ENCODE data around the gene ERG28.

Gene ERG28

DNA sequence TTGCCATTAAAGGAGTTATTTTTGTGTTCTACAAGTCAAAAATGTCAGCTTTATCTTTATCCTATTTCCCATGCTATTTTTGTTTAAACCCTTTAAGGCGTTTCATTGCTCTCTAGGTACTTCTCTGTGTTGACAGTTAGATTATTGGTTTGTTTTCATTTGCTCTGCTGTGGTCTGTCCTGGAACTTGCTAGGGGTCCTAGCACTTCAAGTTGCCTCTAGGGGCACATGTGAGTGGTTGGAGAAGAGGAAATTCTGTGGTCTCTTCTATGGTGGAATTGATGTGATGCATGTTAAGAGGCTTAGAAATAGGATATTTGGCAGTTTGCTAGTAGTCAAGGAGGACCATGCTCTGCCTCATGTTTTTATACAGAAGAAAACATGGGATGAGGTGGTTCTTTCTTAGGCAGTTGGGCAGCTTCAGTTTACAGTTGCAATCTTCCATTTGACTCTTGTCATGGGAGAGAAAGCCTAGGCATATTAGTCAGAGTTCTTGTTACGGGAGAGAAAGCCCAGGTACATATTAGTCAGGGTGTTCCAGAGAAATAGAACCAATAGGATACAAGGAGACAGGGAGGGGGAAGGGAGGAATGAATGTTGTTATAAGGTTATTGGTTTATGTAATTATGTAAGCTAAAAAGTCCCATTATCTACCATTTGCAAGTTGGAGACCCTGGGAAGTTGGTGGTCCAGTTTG is 14.7 kb upstream of the ERG28 start:
- no peak overlapping the region for H3K4me3 ChIP-seq (ENCODE audit: low read depth, low read length)
- peak; percentile 41 for DNase-seq (ENCODE audit: low read depth)
- TF ChIP-seq, protein P1, sequence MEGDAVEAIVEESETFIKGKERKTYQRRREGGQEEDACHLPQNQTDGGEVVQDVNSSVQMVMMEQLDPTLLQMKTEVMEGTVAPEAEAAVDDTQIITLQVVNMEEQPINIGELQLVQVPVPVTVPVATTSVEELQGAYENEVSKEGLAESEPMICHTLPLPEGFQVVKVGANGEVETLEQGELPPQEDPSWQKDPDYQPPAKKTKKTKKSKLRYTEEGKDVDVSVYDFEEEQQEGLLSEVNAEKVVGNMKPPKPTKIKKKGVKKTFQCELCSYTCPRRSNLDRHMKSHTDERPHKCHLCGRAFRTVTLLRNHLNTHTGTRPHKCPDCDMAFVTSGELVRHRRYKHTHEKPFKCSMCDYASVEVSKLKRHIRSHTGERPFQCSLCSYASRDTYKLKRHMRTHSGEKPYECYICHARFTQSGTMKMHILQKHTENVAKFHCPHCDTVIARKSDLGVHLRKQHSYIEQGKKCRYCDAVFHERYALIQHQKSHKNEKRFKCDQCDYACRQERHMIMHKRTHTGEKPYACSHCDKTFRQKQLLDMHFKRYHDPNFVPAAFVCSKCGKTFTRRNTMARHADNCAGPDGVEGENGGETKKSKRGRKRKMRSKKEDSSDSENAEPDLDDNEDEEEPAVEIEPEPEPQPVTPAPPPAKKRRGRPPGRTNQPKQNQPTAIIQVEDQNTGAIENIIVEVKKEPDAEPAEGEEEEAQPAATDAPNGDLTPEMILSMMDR (conservative IDR thresholded peaks at IDR 0.05; ENCODE audit: low read depth, low read length), result peak; percentile 46

DNA sequence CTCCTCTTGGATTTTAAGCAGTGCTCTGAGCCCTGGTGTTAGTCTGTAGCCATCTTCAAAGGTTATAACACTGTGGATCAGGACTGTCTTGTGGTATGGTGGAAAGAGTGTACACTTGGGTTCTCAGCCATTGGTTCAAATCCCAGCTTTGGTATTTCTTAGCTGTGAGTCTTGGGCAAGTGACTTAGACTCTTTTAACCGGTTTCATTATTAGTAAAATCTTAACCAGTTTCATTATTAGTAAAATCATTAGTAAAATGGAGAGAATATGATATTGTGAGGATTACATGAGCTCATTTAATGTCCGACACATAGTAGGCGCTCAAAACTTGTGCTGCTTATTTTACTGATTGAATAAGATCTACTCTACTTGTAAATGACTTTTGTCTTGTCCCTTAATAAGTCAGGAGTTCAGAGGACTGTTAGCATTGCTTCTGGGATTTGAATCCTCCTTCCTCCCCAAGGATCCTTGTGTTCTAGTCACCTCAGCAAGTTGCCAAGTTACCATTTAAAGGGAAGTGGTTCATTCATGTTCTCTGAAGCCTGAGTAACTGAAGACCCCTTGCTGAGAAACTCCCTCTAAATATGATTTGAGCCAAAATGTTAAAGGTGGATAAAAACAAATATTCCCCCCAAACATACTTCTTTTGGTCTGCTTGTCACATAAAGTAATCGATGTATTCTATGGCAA is 12.8 kb upstream of the ERG28 start:
- TF ChIP-seq, protein P1 (conservative IDR thresholded peaks at IDR 0.05; ENCODE audit: low read depth, low read length), result no peak
- DNase-seq (ENCODE audit: low read depth), result no peak
- H3K4me3 ChIP-seq (ENCODE audit: low read depth, low read length), result no peak overlapping the region

DNA sequence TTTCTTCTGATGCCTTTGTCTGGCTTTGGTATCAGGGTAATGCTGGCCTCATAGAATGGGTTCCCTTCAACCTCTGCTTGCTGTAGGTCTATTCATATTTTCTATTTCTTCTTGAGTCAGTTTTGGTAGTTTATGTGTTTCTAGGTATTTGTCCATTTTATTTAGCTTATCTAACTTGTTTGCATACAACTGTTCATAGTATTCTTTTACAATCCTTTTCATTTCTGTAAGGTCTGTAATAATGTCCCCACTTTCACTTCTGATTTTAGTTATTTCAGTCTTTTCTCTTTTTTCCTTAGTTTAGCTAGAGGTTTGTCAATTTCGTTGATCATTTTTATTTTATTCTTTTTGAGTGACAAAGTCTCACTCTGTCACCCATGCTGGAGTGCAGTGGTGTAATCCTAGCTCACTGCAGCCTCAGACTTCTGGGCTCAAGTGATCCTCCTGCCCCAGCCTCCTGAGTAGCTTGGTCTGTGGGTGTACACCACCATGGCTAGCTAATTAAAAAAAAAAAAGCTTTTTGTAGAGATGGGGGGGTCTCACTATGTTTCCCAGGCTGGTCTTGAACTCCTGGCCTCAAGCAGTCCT is 12.0 kb upstream of the ERG28 start:
- no peak overlapping the region for H3K4me3 ChIP-seq (ENCODE audit: low read depth, low read length)
- no peak for DNase-seq (ENCODE audit: low read depth)
- TF ChIP-seq, protein P1 (conservative IDR thresholded peaks at IDR 0.05; ENCODE audit: low read depth, low read length), result no peak

DNA sequence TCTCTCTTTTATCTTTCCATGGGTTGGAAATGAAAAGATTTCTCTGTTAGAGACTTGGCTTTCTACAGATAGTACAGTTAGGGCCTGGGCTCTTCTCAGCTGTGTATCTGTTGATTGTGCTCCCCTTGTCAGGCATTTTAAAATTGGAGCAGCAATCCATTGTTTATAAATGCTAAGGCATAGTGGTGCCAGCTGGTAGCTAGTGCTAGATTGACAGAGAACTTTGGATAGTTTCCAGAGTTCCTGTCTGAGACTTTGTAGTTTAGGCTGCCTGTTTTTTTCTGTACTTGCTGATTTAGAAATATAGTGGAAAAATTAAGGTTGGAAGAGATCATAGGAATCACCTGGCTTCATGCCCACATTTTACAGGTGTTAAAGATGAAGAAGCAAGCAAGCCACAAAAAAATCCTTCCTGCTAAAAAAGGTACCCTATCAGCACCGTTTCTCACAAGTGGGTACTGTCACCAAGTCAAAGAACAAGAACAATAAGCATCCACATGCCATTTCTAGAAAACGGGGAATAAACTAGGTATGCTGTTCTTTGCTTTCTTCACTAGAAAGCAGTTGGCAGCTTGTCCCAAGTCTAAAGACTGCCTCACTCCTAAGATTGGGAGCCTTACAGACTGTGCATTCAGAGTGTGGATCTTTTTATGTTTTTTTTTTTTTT is 6.6 kb upstream of the ERG28 start:
- TF ChIP-seq, protein P1 (conservative IDR thresholded peaks at IDR 0.05; ENCODE audit: low read depth, low read length), result no peak
- DNase-seq (ENCODE audit: low read depth), result no peak
- H3K4me3 ChIP-seq (ENCODE audit: low read depth, low read length), result no peak overlapping the region

DNA sequence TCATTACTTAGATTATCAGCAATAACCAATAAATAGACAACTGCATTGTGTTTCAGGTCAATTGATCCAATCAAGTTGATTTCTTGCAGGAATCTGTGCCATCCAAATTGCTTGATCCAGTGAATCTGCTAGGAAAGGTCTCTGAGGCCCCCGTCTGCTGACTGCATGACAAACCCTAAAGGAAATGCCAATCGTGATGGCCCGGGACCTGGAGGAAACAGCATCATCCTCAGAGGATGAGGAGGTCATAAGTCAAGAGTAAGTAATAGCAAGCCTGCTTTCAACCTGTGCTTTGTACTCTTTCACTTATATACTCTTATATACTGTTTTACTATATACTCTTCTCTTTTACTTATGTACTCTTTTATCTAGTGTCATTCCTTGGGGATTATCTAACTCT is 2.3 kb upstream of the ERG28 start:
- H3K4me3 ChIP-seq (ENCODE audit: low read depth, low read length), result no peak overlapping the region
- DNase-seq (ENCODE audit: low read depth), result no peak
- TF ChIP-seq, protein P1 (conservative IDR thresholded peaks at IDR 0.05; ENCODE audit: low read depth, low read length), result no peak

DNA sequence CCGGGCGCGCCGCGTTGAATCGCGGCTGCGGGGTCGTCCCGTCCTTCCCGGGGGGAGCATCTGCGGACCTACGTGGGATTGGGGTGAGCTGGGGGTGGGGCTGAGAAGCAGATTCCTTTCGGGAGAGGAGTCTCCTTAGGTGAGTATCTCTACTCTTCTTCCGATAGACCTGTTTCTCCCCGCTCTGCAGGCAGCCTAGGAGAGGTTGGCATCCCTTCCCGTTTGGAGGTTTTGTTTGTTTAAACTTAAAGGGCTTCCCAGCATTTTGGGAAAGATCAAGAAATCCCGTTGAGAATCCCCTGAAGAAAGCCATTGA is 781 bp upstream of the ERG28 start:
- DNase-seq (ENCODE audit: low read depth), result no peak
- H3K4me3 ChIP-seq (ENCODE audit: low read depth, low read length), result peak overlapping the region; percentile 97
- TF ChIP-seq, protein P1 (conservative IDR thresholded peaks at IDR 0.05; ENCODE audit: low read depth, low read length), result no peak
